ENCODE results near the gene IRAK1. TPM values are rescaled to one million over a fixed set of nuclear protein-coding genes. Genes with fewer than 3 reads are reported as not detected.

Gene IRAK1
- total and polyA plus RNA-seq, 10 of the 15 experiments (the other 5 are each of a cell fraction or from before 2014, with no cell fraction given): 4.2 to 136 (median 39.5) TPM

DNA sequence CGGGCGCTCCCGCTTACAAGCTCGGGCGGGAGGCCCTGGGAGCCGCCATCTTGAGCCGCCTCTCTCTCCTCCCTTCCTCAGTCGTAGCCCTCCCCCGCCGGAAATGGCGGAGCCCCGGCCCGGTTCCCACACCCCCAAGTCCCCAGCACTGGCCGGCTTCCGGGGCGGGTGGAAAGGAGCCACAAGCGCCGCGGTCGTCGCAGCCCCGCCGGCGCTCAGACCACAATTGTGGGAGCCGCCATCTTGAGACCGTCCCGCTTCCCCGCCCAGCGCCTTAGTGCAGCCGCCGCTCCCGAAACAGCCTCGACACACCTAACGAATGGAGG, 48.6 kb downstream of the IRAK1 start (continued):
- TF ChIP-seq, protein P1, sequence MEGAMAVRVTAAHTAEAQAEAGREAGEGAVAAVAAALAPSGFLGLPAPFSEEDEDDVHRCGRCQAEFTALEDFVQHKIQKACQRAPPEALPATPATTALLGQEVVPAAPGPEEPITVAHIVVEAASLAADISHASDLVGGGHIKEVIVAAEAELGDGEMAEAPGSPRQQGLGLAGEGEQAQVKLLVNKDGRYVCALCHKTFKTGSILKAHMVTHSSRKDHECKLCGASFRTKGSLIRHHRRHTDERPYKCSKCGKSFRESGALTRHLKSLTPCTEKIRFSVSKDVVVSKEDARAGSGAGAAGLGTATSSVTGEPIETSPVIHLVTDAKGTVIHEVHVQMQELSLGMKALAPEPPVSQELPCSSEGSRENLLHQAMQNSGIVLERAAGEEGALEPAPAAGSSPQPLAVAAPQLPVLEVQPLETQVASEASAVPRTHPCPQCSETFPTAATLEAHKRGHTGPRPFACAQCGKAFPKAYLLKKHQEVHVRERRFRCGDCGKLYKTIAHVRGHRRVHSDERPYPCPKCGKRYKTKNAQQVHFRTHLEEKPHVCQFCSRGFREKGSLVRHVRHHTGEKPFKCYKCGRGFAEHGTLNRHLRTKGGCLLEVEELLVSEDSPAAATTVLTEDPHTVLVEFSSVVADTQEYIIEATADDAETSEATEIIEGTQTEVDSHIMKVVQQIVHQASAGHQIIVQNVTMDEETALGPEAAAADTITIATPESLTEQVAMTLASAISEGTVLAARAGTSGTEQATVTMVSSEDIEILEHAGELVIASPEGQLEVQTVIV (IDR thresholded peaks at IDR 0.05; ENCODE audit: borderline replicate concordance, partially characterized antibody): peak; percentile 40
- no peak for TF ChIP-seq ZNF384 (IDR thresholded peaks at IDR 0.05; ENCODE audit: borderline replicate concordance, low read depth, low read length)
- TF ChIP-seq, protein P2, sequence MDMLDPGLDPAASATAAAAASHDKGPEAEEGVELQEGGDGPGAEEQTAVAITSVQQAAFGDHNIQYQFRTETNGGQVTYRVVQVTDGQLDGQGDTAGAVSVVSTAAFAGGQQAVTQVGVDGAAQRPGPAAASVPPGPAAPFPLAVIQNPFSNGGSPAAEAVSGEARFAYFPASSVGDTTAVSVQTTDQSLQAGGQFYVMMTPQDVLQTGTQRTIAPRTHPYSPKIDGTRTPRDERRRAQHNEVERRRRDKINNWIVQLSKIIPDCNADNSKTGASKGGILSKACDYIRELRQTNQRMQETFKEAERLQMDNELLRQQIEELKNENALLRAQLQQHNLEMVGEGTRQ (IDR thresholded peaks at IDR 0.05; ENCODE audit: borderline replicate concordance, low read depth, low read length): no peak
- TF ChIP-seq, protein P3, sequence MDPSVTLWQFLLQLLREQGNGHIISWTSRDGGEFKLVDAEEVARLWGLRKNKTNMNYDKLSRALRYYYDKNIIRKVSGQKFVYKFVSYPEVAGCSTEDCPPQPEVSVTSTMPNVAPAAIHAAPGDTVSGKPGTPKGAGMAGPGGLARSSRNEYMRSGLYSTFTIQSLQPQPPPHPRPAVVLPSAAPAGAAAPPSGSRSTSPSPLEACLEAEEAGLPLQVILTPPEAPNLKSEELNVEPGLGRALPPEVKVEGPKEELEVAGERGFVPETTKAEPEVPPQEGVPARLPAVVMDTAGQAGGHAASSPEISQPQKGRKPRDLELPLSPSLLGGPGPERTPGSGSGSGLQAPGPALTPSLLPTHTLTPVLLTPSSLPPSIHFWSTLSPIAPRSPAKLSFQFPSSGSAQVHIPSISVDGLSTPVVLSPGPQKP (IDR thresholded peaks at IDR 0.05; ENCODE audit: low read depth, low read length): peak; percentile 56; the same call in 1 of the 2 replicates
- TF ChIP-seq, protein P4, sequence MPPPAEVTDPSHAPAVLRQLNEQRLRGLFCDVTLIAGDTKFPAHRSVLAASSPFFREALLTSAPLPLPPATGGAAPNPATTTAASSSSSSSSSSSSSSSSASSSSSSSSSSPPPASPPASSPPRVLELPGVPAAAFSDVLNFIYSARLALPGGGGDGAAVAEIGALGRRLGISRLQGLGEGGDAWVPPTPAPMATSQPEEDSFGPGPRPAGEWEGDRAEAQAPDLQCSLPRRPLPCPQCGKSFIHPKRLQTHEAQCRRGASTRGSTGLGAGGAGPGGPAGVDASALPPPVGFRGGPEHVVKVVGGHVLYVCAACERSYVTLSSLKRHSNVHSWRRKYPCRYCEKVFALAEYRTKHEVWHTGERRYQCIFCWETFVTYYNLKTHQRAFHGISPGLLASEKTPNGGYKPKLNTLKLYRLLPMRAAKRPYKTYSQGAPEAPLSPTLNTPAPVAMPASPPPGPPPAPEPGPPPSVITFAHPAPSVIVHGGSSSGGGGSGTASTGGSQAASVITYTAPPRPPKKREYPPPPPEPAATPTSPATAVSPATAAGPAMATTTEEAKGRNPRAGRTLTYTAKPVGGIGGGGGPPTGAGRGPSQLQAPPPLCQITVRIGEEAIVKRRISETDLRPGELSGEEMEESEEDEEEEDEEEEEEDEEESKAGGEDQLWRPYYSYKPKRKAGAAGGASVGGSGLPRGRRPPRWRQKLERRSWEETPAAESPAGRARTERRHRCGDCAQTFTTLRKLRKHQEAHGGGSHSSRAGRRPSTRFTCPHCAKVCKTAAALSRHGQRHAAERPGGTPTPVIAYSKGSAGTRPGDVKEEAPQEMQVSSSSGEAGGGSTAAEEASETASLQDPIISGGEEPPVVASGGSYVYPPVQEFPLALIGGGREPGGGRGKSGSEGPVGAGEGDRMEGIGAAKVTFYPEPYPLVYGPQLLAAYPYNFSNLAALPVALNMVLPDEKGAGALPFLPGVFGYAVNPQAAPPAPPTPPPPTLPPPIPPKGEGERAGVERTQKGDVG (CRISPR knock-in tag; IDR thresholded peaks at IDR 0.05): no peak
- no peak for TF ChIP-seq EED (IDR thresholded peaks at IDR 0.05; ENCODE audit: low read depth)
- TF ChIP-seq, protein P5, sequence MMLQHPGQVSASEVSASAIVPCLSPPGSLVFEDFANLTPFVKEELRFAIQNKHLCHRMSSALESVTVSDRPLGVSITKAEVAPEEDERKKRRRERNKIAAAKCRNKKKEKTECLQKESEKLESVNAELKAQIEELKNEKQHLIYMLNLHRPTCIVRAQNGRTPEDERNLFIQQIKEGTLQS (IDR thresholded peaks at IDR 0.05; ENCODE audit: borderline replicate concordance, extremely low read depth, low read depth, low read length): no peak
- peak; percentile 48 for TF ChIP-seq TBL1XR1 (IDR thresholded peaks at IDR 0.05; ENCODE audit: low read depth, low read length)
- peak; percentile 74 for TF ChIP-seq CHD2 (IDR thresholded peaks at IDR 0.05; ENCODE audit: borderline replicate concordance, low read depth, low read length)
- TF ChIP-seq RELA (IDR thresholded peaks at IDR 0.05; ENCODE audit: borderline replicate concordance, partially characterized antibody): peak; percentile 25
- TF ChIP-seq SMAD1 (IDR thresholded peaks at IDR 0.05; ENCODE audit: low read depth, partially characterized antibody): no peak
- TF ChIP-seq, protein P6, sequence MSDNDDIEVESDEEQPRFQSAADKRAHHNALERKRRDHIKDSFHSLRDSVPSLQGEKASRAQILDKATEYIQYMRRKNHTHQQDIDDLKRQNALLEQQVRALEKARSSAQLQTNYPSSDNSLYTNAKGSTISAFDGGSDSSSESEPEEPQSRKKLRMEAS (IDR thresholded peaks at IDR 0.05; ENCODE audit: low read depth, low read length): no peak
- TF ChIP-seq IRF4 (IDR thresholded peaks at IDR 0.05; ENCODE audit: low read depth, low read length): no peak
- TF ChIP-seq SREBF2 (IDR thresholded peaks at IDR 0.05; ENCODE audit: low read length): peak; percentile 30; the same call in 1 of the 2 replicates
- no peak; the same call in 1 of the 2 replicates for TF ChIP-seq DPF2 (IDR thresholded peaks at IDR 0.05)
- TF ChIP-seq IKZF1 (conservative IDR thresholded peaks at IDR 0.05): peak; percentile 94
- 0 out of 2 replicates have a peak, but pooled peaks have one; percentile 0 for TF ChIP-seq RCOR1 (conservative IDR thresholded peaks at IDR 0.05; ENCODE audit: low read depth, low read length)
- no peak for TF ChIP-seq EP300 (IDR thresholded peaks at IDR 0.05; ENCODE audit: borderline replicate concordance in 1 of 2, control insufficient read depth in 1 of 2, low read depth in 2 of 2, low read length in 2 of 2)
- no peak for TF ChIP-seq CHD4 (IDR thresholded peaks at IDR 0.05)
- no peak for TF ChIP-seq NFYA (IDR thresholded peaks at IDR 0.05; ENCODE audit: borderline replicate concordance, low read depth, low read length)
- TF ChIP-seq YBX1 (IDR thresholded peaks at IDR 0.05): no peak
